Central memory CD4-positive, alpha-beta T cell (primary cell): ENCODE measurements around the gene OCSTAMP.

Experiments used
- DNase-seq: peaks from one replicate; pipeline ENCODE4 v3.0.0; 2022
- total RNA-seq, 3 experiments: gene quantifications; one replicate each; lab custom pipeline; 2026; lab: John Stamatoyannopoulos, UW

Gene OCSTAMP, protein sequence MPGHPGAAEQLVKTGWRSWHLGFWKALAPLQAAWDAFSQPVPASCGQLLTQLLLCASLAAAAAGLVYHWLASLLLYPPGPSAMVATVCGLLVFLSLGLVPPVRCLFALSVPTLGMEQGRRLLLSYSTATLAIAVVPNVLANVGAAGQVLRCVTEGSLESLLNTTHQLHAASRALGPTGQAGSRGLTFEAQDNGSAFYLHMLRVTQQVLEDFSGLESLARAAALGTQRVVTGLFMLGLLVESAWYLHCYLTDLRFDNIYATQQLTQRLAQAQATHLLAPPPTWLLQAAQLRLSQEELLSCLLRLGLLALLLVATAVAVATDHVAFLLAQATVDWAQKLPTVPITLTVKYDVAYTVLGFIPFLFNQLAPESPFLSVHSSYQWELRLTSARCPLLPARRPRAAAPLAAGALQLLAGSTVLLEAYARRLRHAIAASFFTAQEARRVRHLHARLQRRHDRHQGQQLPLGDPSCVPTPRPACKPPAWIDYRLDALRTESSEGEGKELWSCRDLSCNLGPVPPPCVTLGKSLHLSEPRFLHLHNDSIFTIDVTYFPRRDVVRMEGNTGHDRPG
- total RNA-seq, result 0 reads per million in 3 experiments

DNA sequence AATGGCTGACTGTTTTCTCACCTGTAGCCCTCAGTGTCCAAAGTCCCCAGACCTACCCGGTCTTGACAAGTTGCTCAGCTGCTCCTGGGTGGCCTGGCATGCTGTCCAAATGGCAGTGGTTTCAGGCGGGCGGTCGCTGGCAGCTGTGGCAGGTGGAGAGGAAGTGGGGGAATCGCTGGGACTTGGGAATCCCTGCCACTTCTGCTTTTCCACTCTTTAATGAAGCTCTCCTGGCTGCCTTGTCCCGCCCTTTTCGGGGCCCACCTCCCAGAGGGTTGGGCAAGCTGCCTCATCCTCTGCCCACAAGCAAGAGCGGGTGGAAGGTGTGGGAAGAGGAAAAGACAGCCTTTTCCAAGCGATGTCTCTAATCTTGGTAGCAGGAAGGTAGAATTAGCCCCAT lies at the start of gene OCSTAMP:
Gene OCSTAMP (minus strand): TSS at position 194 of the 400 bp plus-strand sequence. CDS start 94 bp downstream, at position 100.
- DNase-seq, result no peak

DNA sequence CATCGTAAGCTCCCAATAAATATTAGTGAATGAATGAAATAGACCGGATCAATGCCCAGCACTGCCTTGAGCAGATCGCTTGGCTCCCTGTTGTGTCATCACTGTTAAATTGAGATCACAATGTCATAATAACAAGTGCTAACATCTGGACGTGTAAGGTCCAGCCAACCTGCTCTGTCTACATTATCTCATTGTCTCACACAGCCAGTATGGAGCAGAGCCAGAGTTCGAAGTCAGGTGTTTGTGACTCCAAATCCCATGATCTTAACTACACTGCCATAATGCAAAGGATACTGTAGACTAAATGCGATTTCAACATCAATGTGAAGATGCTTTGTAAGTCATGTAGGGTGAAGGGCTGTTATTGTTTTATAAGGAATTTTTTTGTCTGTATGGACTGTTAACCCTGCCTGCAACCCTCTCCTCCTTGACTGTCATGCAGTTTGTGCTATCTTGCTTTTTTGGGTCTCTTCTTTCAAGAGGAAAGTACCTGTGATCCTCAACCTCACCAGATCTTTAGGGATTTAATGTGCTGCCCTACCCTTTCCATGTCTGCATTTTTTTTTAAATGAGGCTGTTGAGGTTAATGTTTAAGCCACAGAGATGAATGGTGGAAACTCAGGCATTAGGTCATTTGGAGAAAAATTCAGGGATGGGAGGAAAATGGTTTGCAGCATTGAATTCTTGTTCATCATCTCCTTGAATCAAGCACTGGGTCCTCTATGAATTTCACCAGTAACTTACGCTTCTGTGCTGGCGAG lies 49.0 kb upstream of the OCSTAMP start:
- DNase-seq, result no peak

DNA sequence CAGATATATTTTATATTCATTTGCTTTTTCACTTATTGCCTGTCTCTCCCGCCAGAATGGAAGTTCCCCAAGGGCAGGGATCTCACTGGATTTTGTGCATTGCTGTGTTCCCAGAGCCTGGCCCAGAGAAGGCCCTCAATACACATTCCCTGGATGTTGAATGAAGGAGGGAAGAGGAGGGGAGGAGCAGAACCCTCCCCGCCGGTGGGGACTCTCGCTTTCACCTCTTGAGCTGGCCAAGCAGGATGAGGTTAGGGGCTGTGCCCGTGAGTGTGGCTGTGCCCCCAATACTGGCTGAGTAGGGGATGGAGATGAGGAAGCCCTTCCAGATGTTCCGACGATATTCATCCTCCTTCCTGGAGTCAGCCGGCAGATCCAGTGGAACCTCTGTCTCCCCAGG lies 45.5 kb upstream of the OCSTAMP start:
- DNase-seq, result no peak

DNA sequence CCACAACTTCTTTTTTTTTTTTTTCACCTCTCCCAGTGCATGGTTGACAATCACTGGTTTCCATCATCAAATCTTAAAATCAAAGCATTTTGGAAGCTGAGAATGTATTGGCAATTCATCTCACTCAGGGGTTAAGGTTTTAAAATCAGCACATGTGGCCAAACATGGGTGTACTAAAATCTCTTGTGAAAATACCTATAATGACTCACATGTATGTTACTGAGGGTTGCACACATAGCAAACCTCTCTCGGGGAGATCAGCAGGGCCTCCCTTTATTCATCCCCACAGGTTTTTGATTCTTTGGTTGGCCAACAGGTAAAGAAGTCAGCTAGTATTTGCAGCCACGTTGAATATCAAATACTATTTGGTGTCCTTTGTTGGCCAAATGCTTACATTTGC lies 44.3 kb upstream of the OCSTAMP start:
- DNase-seq, result no peak

DNA sequence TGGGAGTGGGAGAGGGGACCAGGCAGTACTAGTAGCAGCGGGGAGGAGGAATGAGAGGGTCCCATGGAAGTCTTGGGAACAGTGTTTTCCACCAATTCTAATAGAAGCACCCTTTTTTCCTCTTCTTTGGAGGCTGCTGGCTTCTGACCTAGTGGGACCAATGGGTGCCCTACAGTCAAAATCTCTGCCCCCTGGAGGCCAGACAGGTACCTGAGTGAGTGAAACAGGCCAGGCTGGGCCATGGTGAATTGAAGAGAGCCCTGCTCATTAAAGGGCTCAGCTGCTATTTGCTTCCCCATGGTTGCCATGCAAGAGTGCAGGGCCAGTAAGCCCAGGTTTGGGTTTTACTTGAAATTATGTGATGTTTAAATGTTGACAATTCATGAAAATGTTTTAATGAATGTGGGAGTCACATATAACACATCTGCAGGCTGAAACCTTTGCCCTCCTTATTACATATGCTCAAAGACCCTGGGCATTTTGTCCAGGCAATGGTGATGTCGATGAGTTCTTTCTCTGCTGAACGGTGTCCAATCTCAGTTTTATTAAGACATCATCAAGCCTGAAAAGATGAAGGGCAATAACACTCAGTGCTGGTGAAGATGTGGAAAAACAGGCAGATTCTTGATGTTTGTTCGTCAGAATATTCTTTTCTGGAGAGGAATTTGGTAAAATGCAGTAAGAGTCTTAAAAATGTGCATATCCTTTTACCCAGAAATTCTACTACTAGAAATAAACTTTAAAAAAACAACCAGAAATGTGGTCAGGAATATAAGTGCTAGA lies 42.3 kb upstream of the OCSTAMP start:
- DNase-seq, result no peak

DNA sequence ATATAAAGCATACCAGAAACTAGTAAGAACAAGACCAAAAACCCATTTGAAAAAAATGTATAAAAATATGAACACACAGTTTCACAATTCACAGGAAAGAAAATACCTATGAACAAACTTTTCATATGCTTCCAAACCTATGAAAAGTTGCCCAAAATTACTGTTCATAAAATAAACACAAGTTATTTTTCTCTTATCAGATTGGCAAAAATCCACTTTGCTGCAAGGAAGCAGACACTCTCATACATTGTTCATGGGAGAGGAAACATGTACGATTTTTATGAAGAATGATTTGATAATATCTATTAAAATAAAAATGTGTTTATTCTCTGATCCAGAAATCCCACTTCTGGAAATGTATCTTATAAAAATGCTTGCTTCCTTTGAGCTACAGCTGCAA lies 40.0 kb upstream of the OCSTAMP start:
- DNase-seq, result no peak

DNA sequence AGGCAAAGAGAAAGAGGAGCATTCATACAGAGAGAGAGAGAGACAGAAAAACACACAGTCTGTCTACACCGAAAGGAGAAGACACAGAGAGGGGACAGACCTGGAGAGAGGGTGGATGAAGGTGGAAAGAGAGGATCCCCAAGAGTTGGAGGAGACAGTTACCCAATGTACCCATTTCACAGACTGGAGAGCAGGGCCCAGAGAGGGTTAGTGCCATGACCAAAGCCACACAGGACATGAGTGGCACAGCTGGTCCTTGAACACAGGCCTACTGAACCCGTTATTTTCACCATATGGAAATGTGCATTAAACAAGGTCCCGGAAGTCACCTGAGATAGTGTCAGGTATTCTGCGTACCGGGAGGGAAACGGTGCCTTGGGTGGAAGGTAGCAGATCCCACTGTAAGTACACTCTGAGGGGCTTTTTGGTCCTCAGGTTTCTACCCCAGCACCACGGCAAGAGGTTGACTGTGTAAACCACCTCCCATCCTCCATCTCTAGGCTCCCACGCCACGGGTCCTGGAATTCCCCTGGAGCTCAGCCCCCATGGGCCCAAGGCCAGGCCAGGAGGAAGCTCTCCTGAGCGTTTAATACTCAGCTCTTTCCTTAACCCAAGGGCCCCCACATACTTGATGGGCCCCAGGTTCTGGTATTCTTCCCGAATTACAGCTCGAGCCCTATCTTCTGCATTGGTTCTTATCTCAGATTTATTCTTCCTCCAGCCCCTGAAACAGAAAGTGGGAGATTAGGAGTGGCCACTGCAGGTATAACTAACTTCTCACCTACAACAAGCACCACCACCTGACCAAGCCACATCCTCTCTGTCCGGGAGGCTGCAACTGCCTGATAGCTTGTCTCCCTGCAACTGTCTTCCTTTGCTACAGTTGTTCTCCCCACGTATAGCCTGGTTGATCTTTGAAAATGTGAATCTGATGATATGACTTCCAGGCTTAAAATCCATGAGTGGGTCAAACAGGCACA lies 38.4 kb upstream of the OCSTAMP start:
- DNase-seq, result no peak

DNA sequence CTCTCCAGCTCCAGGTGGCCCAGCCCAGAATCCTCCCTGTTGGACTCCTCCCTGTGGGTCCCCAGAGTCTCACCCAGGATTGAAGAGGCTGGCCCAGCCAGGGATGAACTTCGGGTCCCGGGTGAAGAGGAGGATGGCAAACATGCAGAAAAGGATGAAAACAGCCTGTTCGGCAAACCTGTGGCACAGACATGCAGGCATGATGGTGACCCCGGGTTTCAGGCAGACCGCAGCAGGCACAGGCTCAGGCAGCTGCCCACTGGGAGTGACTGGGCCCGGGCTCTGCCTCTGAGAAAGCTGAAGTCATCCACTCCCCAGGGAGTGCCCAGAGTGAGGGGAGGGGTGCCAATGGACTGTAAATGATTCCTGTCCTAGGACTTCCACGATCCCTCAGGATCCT lies 37.5 kb upstream of the OCSTAMP start:
- no peak for DNase-seq

DNA sequence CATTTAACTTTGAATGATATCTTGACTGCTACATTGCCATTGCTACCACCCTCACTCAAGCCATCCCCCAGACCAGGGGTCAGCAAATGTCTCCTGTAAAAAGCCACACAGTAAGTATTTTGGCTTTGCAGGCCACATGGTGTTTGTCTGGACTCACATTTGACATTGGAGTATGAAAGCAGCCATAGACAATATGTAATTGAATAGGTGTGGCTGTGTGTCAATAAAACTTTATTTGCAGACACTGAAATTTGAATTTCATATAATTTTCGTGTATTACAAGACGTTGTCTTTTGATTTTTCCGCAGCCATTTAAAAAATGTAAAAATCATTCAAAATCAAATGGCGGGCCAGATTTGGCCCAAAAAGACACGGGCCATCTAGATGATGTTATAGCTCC lies 36.3 kb upstream of the OCSTAMP start:
- no peak for DNase-seq

DNA sequence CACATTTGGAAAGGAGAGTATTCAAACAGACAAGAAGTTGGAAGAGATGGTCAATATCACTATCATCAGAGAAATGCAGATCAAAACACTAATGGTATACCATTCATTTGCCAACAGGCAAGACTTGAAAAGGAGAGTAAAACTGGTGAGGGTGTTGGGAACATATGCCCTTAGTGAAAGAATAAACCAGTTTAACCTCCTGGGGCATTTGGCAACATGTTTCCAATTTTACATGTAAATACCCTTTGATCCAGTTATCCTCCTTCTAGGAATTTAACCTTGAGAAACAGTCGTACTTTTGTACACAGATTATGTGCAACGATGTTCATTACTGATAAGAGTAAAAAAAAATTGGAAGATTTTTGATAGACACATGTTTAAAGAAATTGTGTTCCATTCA lies 34.1 kb upstream of the OCSTAMP start:
- no peak for DNase-seq

DNA sequence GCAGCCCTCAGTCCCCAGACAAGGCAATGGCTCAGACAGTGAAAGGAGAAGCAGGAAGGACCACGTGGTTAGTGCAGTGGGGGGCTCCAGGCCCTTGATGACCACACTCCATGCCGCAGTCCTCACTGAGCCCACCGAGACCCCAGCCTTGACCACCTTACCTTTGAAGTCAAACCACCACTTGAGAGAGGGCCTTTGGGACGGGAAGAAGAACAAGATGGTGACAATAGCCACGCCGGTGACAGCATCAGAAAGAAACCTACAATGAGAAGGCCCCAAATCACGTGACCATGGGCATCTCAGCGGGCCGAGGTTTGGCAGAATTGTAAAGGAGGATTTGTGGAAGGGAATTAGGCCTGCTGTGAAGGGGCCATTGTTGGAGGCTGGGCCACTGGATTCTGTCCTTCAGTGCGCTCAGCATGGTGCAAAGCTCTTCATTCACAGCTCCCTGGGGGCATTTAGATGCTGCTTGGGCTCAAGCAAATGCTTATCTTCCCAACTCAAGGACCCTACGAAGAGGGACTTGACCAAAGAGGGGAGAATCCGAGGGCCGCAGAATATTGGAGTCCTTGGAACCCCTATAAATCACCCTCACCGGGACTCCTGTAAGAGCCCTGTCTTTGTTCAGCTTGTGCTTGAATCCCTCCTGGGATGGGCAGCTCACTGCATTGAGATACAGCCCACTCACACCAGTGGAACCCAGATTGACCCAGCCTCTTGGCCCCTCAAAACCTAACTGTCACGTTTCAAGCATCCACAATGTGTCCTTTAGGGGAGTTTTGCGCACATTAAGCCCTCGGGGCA lies 33.2 kb upstream of the OCSTAMP start:
- no peak for DNase-seq

DNA sequence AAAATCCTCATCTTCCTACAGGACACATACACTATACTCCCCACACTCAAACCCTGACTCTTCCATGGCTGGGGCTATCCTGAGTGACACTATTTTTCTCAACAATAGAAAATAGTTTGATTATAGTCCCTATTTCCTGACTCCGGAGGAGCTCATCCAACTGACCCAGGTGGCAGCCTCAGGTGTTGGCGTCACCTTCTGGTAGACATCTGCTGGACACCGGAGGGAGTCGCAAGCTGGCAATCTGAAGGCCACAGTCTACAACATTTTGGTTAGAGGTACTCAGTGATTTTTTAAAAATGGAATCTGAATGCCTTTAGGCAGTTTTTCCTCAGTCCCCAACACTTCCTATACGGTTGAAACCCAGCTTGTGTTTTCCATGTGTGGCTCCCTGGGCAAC lies 32.2 kb upstream of the OCSTAMP start:
- no peak for DNase-seq

DNA sequence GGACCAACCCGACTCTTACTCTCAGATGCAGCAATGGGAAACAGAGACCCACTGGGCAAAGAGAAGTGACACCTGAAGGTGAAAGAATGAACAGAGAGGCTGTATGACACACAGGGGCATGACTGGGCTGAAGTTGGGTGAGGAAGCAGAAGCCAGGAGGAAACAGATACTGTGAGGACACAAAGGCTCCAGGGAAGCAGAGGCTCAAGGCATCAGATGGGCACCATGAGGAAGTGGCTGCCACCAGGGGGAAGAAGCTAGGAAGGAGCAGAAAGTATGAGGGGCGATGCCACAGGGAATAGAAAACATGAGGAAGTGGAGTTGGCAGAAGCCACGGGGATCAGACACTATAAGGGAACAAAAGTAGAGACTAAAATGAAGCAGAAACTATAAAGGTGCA lies 30.9 kb upstream of the OCSTAMP start:
- DNase-seq, result no peak

DNA sequence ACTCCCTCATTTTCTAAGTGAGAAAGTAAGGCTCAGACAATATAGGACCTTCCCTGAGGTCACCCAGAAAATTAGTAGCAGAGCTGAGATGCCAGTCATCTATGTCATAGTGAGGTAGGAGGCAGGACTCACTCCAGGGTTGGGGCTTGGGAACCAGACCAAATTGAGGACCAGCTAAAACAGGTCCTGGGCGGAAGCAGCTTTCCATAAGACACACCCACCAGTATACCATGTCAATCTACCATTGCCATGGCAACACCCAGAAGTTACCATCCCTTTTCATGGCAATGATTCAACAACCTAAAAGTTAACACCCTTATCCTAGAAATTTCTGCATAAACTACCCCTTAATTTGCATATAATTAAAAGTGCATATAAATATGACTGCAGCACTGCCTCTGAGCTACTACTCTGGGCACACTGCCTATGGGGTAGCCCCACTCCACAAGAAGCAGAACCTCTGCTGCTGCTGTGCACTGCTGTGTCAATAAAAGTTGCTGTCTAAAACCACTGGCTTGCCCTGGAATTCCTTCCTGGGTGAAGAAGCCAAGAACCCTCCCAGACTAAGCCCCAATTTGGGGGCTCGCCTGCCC lies 30.3 kb upstream of the OCSTAMP start:
- DNase-seq, result no peak

DNA sequence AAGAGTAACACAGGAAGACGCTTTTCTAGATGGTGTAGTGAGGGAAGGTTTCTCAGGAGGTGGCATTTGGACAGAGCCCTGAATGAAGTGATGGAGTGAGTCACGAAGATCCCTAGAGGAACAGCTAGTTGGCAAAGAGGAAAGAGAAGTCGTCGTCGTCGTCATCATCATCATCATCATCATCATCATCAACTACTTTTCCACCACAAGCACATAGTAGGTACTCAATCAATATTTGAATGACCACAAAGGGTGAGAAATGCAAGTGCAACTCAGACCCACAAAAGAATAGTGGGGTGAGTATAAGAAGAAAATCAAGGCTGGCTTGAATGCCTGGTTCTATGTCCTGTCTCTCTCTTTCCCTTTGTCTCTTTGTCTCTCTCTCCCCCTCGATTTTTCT lies 28.3 kb upstream of the OCSTAMP start:
- no peak for DNase-seq

DNA sequence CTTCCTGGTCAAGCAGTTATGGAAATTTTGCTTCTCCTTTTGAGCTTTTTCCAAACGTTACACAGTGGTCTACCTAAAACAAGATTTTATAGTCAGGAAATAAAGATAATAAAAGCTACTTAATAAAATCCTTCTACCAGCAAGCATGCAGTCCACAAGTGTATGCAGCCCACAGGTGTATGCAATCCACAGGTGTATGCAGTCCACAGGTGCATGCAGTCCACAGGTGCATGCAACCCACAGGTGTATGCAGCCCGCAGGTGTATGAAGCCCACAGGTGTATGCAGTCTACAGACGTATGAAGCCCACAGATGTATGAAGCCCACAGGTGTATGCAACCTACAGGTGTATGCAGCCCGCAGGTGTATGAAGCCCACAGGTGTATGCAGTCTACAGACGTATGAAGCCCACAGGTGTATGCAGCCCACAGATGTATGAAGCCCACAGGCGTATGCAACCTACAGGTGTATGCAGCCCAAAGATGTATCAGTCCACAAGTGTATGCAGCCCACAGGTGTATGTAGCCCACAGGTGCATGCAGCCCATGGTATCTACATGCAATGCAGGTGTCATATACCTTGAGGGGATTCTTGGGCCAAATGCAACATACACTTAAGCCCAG lies 26.4 kb upstream of the OCSTAMP start:
- DNase-seq, result no peak

DNA sequence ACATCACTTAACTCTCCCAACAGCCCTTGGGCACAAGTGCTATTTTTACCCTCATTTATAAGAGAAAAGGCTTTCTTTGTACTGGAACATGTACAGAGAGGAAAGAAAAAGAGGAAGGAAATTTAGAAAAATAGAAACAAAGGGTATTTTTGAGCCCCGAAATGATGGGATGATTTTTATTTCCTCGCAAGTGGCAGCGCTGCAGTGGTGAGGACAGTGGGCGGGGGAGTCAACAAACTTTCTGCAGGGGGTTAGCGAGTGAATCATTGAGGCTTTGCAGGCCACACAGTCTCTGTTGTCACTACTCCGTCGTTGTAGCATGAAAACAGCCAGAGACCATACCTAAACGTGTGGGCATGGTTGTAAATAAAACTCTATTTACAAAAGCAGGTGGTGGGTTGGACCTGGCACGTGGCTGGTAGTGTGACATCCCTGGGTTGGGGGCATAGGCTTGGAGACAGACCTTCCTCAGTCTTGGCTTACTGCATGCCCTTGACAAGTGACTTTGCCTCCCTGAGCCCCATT lies 25.5 kb upstream of the OCSTAMP start:
- DNase-seq, result no peak

DNA sequence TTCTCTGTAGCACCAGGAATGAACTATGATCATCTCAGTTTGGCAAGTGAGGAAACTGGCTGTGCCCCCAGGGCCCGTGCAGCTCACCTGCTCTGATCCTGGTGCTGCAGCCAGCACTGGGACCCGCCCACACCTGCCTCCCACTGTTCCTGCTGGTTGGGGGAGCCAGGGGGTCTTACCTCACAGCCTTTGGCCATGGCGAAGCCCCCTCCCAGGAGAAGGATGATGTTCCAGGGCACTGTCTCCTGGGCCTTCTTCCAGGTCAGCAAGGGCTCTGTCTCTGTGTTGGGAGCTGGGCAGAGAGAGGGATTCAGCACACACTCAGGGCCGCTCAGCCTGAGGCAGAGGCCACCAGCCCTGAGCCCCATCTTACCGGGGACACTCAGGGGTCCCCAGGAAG lies 24.9 kb upstream of the OCSTAMP start:
- DNase-seq, result no peak

DNA sequence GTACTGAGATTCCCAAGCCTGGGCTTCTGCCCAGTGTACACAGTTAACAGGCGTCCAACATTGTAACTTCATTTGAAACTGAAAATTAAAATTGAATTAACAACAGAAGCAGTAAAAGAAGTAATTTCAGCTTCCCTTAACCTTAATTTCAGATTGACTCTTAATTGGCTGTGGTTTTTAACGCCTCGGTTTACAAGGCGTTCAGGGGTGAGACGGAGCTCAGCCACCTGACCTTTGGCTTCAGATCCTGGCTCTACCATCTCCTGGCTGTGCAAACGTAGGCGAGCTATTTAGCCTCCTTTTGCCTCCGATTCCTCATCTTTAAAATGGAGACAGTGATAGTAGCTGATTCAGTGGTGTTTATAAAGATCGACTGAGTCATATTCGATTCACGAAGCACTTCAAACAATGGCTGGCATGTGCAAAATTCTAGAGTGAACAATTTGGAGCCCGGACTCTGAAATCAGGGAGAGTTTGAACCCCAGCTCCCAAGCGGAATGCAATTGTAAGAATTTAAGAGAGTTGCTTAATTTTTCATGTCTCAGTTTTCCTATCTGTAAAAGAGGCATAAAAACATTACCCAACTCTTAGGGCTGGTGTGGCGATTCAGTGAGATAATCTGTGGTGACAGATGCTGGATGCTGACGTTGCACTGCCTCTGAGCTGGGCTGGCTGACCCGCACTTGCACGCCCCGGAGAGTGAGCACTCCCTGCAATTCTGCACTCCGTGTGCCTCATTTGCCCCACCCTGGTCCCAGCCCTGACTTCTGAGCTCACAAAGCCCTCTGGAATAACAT lies 23.5 kb upstream of the OCSTAMP start:
- DNase-seq, result no peak
